Smooth muscle cell (in vitro differentiated cells): Measurements from ENCODE around the gene L2HGDH. TPM values are rescaled to one million over a fixed set of nuclear protein-coding genes. Genes with fewer than 3 reads are reported as not detected.

ENCODE experiments used
- DNase-seq: peaks from one replicate; lab custom pipeline; 2025; ENCODE audit not compliant: unreplicated experiment; lab: John Stamatoyannopoulos, UW
- H2AFZ ChIP-seq: fragments of 200-600 bp; sonication (generic); 2 replicates; pipeline ENCODE4 v1.6.0; 2016; ENCODE audit warnings: antibody characterized with exemption, low read depth, mild to moderate bottlenecking
- H3F3A ChIP-seq: fragments of 200-600 bp; sonication (generic); 2 replicates; pipeline ENCODE4 v1.6.0; 2017; ENCODE audit warnings: antibody characterized with exemption, low read depth
- H3K27ac ChIP-seq: fragments of 200-600 bp; sonication (generic); 2 replicates; pipeline ENCODE4 v1.5.1; 2016; ENCODE audit warnings: low read depth, mild to moderate bottlenecking
- H3K27me3 ChIP-seq: fragments of 200-600 bp; sonication (generic); 2 replicates; pipeline ENCODE4 v1.6.1; 2016; ENCODE audit warnings: low read depth, mild to moderate bottlenecking
- H3K36me3 ChIP-seq: fragments of 200-600 bp; sonication (generic); 2 replicates; pipeline ENCODE4 v1.5.1; 2016; ENCODE audit warnings: low read depth
- H3K4me1 ChIP-seq: fragments of 200-600 bp; sonication (generic); 2 replicates; pipeline ENCODE4 v1.5.1; 2016; ENCODE audit warnings: low read depth
- H3K4me2 ChIP-seq: fragments of 200-600 bp; sonication (generic); 2 replicates; pipeline ENCODE4 v1.6.0; 2016; ENCODE audit warnings: mild to moderate bottlenecking
- H3K4me3 ChIP-seq: fragments of 200-600 bp; sonication (generic); 2 replicates; pipeline ENCODE4 v1.5.1; 2016; ENCODE audit warnings: mild to moderate bottlenecking
- H3K79me2 ChIP-seq: fragments of 200-600 bp; sonication (generic); 2 replicates; pipeline ENCODE4 v1.6.0; 2016; ENCODE audit warnings: low read depth, mild to moderate bottlenecking
- H3K9ac ChIP-seq: fragments of 200-600 bp; sonication (generic); 2 replicates; pipeline ENCODE4 v1.6.0; 2016; ENCODE audit warnings: low read depth
- H3K9me3 ChIP-seq: fragments of 200-600 bp; sonication (generic); replicated peaks from 2 replicates; pipeline ENCODE4 v1.5.1; 2016; ENCODE audit warnings: low read depth
- H4K20me1 ChIP-seq: fragments of 200-600 bp; sonication (generic); 2 replicates; pipeline ENCODE4 v1.6.0; 2016; ENCODE audit warnings: low read depth
- WGBS: methylation state at CpG from one replicate; pipeline ENCODE4 v1.1.7; 2016; ENCODE audit warnings: low lambda C conversion rate; 5-methylcytosine and 5-hydroxymethylcytosine counted together
- polyA plus RNA-seq: library from polyadenylated mRNA; unstranded; fragments of >200 nt; fragmentation: Nextera tagmentation; extraction: Ambion mirVana; gene quantifications from 2 replicates; pipeline ENCODE4 v1.2.1, GENCODE V29; 2016
- total RNA-seq: library from RNA; depleted of rRNA; stranded (reverse); fragments of >200 nt; gene quantifications from 2 replicates; pipeline ENCODE4 v1.2.3, GENCODE V29; 2014
- TF ChIP-seq, protein P1 (sequence below): fragments of 200-600 bp; sonication (generic); IDR thresholded peaks from 2 replicates; pipeline ENCODE4 v1.5.1; 2017; ENCODE audit warnings: borderline replicate concordance, mild to moderate bottlenecking, antibody characterized with exemption; ENCODE audit not compliant: insufficient read depth, poor library complexity, severe bottlenecking

Gene L2HGDH
- total and polyA plus RNA-seq, 2 experiments from 2014 or later, result 3.0 to 3.5 TPM

DNA sequence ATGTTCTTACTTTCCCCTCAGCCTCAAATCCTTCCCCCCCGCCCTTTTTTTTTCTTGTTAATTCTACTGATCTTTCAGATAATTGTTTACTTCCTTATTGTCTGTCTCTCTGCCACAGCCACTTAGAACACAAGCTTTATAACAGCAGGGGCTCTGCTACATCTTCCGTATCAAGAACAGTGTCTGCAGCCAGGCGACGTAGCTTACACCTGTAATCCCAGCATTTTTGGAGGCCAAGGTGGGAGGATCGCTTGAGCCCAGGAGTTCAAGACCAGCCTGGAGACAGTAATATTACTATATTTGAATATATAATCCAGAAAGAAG is 86.1 kb downstream of the L2HGDH start:
- H3K9ac ChIP-seq, result no peak overlapping the region
- H3K27ac ChIP-seq, result no peak overlapping the region
- peaks cover 95% of the 10 kb centered on the region for H4K20me1 ChIP-seq

DNA sequence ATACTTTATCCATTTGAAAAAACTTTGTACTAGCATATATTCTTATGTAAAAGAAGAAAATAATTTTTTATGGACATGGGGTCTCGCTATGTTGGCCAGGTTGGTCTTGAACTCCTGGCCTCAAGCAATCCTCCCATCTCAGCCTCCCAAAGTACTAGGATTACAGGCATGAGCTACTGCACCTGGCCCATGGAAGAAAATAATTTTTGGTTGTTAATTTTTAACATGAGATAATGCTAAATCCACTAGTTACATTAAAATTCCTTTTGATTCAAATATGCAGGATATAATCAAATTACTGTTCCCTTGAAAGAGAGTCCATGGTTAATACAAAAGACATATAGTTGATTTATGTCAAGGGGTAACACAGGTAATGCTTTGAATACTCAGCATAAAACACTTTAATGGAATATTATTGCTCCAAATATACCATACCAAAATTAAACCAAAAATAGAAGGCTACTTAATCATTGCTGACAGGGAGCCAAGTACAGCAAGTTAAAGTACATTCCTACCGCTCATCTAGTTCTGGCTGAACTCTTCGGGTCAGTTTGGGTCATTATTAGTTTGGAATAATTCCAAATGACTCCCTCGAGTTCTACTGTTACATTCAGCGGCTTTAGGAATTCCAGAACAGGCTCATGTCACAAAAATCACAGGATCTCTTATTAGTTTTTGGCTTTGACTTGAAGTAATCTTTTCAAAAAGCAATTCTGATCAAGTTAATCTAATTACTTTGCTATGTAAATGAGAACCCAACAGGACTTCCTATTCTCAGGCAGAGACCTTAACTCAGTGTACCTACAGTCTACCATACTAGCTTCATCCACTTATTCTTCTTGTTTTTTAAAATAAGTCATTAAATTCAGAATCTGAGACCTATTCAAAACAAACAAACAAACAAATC is 86.7 kb downstream of the L2HGDH start:
- Histone ChIP-seq H3K79me2 (peaks cover 99% of the 10 kb centered on the region), H3K27me3 (no peaks in the 10 kb centered on the region), H3K4me1 (peaks cover 14% of the 10 kb centered on the region), H2AFZ (no peak overlapping the region), H4K20me1 (peaks cover 99% of the 10 kb centered on the region), H3F3A (no peaks in the 10 kb centered on the region), H3K4me3 (no peak overlapping the region), H3K27ac (no peak overlapping the region), H3K9ac (no peak overlapping the region), H3K36me3 (no peaks in the 10 kb centered on the region), H3K4me2 (no peak overlapping the region), H3K9me3 (no peaks in the 10 kb centered on the region)
- no peak for DNase-seq
- TF ChIP-seq, protein P1, sequence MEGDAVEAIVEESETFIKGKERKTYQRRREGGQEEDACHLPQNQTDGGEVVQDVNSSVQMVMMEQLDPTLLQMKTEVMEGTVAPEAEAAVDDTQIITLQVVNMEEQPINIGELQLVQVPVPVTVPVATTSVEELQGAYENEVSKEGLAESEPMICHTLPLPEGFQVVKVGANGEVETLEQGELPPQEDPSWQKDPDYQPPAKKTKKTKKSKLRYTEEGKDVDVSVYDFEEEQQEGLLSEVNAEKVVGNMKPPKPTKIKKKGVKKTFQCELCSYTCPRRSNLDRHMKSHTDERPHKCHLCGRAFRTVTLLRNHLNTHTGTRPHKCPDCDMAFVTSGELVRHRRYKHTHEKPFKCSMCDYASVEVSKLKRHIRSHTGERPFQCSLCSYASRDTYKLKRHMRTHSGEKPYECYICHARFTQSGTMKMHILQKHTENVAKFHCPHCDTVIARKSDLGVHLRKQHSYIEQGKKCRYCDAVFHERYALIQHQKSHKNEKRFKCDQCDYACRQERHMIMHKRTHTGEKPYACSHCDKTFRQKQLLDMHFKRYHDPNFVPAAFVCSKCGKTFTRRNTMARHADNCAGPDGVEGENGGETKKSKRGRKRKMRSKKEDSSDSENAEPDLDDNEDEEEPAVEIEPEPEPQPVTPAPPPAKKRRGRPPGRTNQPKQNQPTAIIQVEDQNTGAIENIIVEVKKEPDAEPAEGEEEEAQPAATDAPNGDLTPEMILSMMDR, result no peak
- WGBS, result 83% methylated on average over 5 of the region's 5 CpGs

More for the DNA sequence above, 86.1 kb downstream of the L2HGDH start:
- Histone ChIP-seq H3K4me2 (no peak overlapping the region), H3K79me2 (peaks cover 95% of the 10 kb centered on the region), H3F3A (no peaks in the 10 kb centered on the region), H2AFZ (no peak overlapping the region), H3K36me3 (no peaks in the 10 kb centered on the region), H3K4me3 (no peak overlapping the region), H3K4me1 (peaks cover 14% of the 10 kb centered on the region), H3K9me3 (no peaks in the 10 kb centered on the region), H3K27me3 (no peaks in the 10 kb centered on the region)
- no peak for DNase-seq
- TF ChIP-seq, protein P1, result no peak
- 56% methylated on average over 5 of the region's 5 CpGs for WGBS

DNA sequence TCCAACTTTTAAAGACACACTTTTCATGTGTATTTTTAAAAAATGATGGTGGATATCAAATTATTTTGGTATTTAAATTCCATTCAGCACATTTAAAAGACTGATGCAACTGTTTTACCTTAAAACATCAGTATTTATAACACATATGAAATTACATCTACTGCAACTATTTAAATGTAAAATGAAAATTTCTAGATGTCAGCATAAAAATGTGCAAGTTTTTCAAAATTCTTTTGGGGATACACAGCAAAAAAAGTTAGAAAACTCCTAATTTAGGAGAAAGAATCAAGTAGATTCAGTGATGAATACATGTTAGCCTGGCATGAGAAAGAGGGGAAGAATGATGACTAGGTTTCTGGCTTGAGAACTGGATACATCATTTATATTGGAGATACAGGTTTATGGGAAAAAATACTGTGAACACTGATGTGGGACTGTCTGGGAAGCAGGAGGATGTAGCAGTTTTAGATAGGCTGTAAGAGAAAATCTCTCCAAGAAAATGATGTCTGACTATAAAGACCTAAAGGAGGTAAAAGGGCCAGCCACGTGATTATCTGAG is 89.9 kb downstream of the L2HGDH start:
- H3K9me3 ChIP-seq, result no peaks in the 10 kb centered on the region
- no peak for DNase-seq
- no peak overlapping the region for H3K9ac ChIP-seq
- no peak overlapping the region for H3K4me2 ChIP-seq
- TF ChIP-seq, protein P1, result no peak
- H3K27ac ChIP-seq, result no peak overlapping the region
- H3K4me3 ChIP-seq, result no peak overlapping the region
- no peaks in the 10 kb centered on the region for H3F3A ChIP-seq
- peaks cover 97% of the 10 kb centered on the region for H3K79me2 ChIP-seq
- peaks cover 97% of the 10 kb centered on the region for H4K20me1 ChIP-seq
- H3K4me1 ChIP-seq, result peaks cover 7% of the 10 kb centered on the region
- WGBS, result 95% methylated on average over 1 of the region's 1 CpG
- no peaks in the 10 kb centered on the region for H3K36me3 ChIP-seq
- H3K27me3 ChIP-seq, result no peaks in the 10 kb centered on the region
- H2AFZ ChIP-seq, result no peak overlapping the region
